Prostate gland (tissue), 2 donors: ENCODE data around the gene CARNS1. TPM values are rescaled to one million over a fixed set of nuclear protein-coding genes. Genes with fewer than 3 reads are reported as not detected.
A peak's percentile ranks its signal among the peaks of the same experiment; 100 is the strongest.

Experiments
- DNase-seq: peaks from one replicate; pipeline ENCODE4 v3.0.0-alpha.2; 2019; ENCODE audit warnings: low spot score
- H3K27ac ChIP-seq, 2 donors: fragments of 200-600 bp; sonication (generic); 2 replicates each; pipeline ENCODE4 v1.5.1; 2017 to 2019
- H3K27me3 ChIP-seq: fragments of 200-600 bp; sonication (generic); replicated peaks from 2 replicates; pipeline ENCODE4 v1.5.1; 2019; ENCODE audit not compliant: insufficient read depth
- H3K36me3 ChIP-seq, 2 donors: fragments of 200-600 bp; sonication (generic); 1 replicate in 1 of 2; 2 replicates in 1 of 2; pipeline versions ENCODE4 v1.5.1 to v1.8.1; 2017 to 2019
- H3K4me1 ChIP-seq: fragments of 200-600 bp; sonication (generic); replicated peaks from 2 replicates; pipeline ENCODE4 v1.5.1; 2019
- H3K4me3 ChIP-seq, 2 donors: fragments of 200-600 bp; sonication (generic); 2 replicates each; pipeline ENCODE4 v1.5.1; 2017 to 2019
- H3K9me3 ChIP-seq: fragments of 200-600 bp; sonication (generic); 2 replicates; pipeline ENCODE4 v1.5.1; 2017
- POLR2A ChIP-seq: fragments of 450-650 bp; IDR thresholded peaks from one replicate; pipeline ENCODE4 v1.6.1; 2016; ENCODE audit warnings: antibody characterized with exemption, mild to moderate bottlenecking
- POLR2AphosphoS5 ChIP-seq: sonication (generic); formaldehyde crosslinking; IDR thresholded peaks from one replicate; pipeline ENCODE4 v1.6.1; 2017; ENCODE audit warnings: antibody characterized with exemption
- WGBS: methylation state at CpG from one replicate; pipeline ENCODE4 v1.1.5; 2018; 5-methylcytosine and 5-hydroxymethylcytosine counted together
- intact Hi-C: fragments of 100-400 bp; cut with DNase I; formaldehyde crosslinking; loops from one replicate; pipeline ENCODE4 v1.14.2; 2022
- total RNA-seq, 2 donors: library from RNA; depleted of rRNA; stranded (reverse); fragments of >200 nt; gene quantifications; one replicate each; pipeline ENCODE4 v1.1.0, GENCODE V29; 2016
- TF ChIP-seq, protein P1 (sequence below), 4 experiments: fragments of 200-600 bp in 2 of 4; fragments of 450-650 bp in 2 of 4; sonication (generic) in 2 of 4; IDR thresholded peaks; 1 replicate in 3 of 4; 2 replicates in 1 of 4; pipeline ENCODE4 v1.5.1; 2016 to 2019; ENCODE audit warnings: antibody characterized with exemption in 4 of 4, mild to moderate bottlenecking in 2 of 4, moderate library complexity in 2 of 4

The CARNS1 gene
- total RNA-seq, 2 donors from 2014 or later = 0.91 to 1.0 TPM

GRCh38 chr11:67436459-67437081, 21.1 kb downstream of the CARNS1 start:
- H3K4me3 ChIP-seq = no peak overlapping the region
- 49% methylated on average over 6 of the region's 6 CpGs for WGBS
- H3K4me1 ChIP-seq = peaks cover 8% of the 10 kb centered on the region
- H3K27me3 ChIP-seq = no peaks in the 10 kb centered on the region
- H3K27ac ChIP-seq = peak overlapping the region in 1 of 2 donors; percentile 4
- peaks cover 16 to 19% of the 10 kb centered on the region in 2 donors for H3K36me3 ChIP-seq
- intact Hi-C loops = no loop called here
- no peak for TF ChIP-seq POLR2AphosphoS5
- TF ChIP-seq POLR2A = no peak
- TF ChIP-seq, protein P1, sequence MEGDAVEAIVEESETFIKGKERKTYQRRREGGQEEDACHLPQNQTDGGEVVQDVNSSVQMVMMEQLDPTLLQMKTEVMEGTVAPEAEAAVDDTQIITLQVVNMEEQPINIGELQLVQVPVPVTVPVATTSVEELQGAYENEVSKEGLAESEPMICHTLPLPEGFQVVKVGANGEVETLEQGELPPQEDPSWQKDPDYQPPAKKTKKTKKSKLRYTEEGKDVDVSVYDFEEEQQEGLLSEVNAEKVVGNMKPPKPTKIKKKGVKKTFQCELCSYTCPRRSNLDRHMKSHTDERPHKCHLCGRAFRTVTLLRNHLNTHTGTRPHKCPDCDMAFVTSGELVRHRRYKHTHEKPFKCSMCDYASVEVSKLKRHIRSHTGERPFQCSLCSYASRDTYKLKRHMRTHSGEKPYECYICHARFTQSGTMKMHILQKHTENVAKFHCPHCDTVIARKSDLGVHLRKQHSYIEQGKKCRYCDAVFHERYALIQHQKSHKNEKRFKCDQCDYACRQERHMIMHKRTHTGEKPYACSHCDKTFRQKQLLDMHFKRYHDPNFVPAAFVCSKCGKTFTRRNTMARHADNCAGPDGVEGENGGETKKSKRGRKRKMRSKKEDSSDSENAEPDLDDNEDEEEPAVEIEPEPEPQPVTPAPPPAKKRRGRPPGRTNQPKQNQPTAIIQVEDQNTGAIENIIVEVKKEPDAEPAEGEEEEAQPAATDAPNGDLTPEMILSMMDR (IDR thresholded peaks at IDR 0.05) = no peak
- no peak for DNase-seq
- no peaks in the 10 kb centered on the region for H3K9me3 ChIP-seq

- Histone ChIP-seq H3K4me1 (peaks cover 13% of the 10 kb centered on the region), H3K36me3 (peaks cover 16 to 22% of the 10 kb centered on the region in 2 donors), H3K9me3 (no peaks in the 10 kb centered on the region), H3K27ac (peak within 1 kb of the TSS in 1 of 2 donors; percentile 4), H3K27me3 (no peaks in the 10 kb centered on the region), H3K4me3 (peak within 1 kb of the TSS; percentile 1 to 5)
- DNase-seq = no peak
- 72% methylated on average over 14 of the region's 26 CpGs for WGBS
- TF ChIP-seq, protein P1 (IDR thresholded peaks at IDR 0.05) = no peak
- intact Hi-C loops = no loop called here
These were observed 21.8 kb downstream of the CARNS1 start, which contains the start of gene PTPRCAP for GRCh38 chr11:67437082-67437808. TSS of gene PTPRCAP (minus strand) at chr11:67437682. CDS start at chr11:67437619, 63 bp downstream.

GRCh38 chr11:67437809-67438157, 22.3 kb downstream of the CARNS1 start:
- peaks cover 13 to 22% of the 10 kb centered on the region in 2 donors for H3K36me3 ChIP-seq
- 68% methylated on average over 3 of the region's 3 CpGs for WGBS

GRCh38 chr11:67438158-67438902, 22.9 kb downstream of the CARNS1 start:
- H3K4me1 ChIP-seq = peaks cover 16% of the 10 kb centered on the region
- peak overlapping the region; percentile 1 to 5 for H3K4me3 ChIP-seq
- no peaks in the 10 kb centered on the region for H3K27me3 ChIP-seq
- H3K27ac ChIP-seq = no peak overlapping the region
- H3K9me3 ChIP-seq = no peaks in the 10 kb centered on the region
- WGBS = 81% methylated on average over 23 of the region's 41 CpGs
- intact Hi-C loops = no loop called here
- peaks cover 8 to 22% of the 10 kb centered on the region in 2 donors for H3K36me3 ChIP-seq
- DNase-seq = no peak
- TF ChIP-seq, protein P1 (IDR thresholded peaks at IDR 0.05) = no peak
- TF ChIP-seq POLR2AphosphoS5 (no peak), POLR2A (no peak)

More at GRCh38 chr11:67437809-67438157, 22.3 kb downstream of the CARNS1 start:
- Histone ChIP-seq H3K4me1 (peaks cover 16% of the 10 kb centered on the region), H3K4me3 (peak overlapping the region; percentile 1 to 5), H3K9me3 (no peaks in the 10 kb centered on the region), H3K27me3 (no peaks in the 10 kb centered on the region), H3K27ac (no peak overlapping the region)
- DNase-seq = no peak
- TF ChIP-seq, protein P1 (IDR thresholded peaks at IDR 0.05) = no peak
- TF ChIP-seq POLR2AphosphoS5 = no peak
- TF ChIP-seq POLR2A = no peak
- intact Hi-C loops = no loop called here
